Peyer's patch (tissue), 4 donors: ENCODE results near the gene PPIE.

Experiments
- CTCF ChIP-seq, 6 experiments: fragments of 450-650 bp in 4 of 6; fragments of 200-600 bp in 2 of 6; sonication (generic) in 1 of 6; IDR thresholded peaks; one replicate each; pipeline ENCODE4 v1.5.1; 2017 to 2019; ENCODE audit warnings: antibody characterized with exemption in 6 of 6, mild to moderate bottlenecking in 3 of 6, moderate library complexity in 1 of 6
- POLR2A ChIP-seq, 2 donors: fragments of 450-650 bp; IDR thresholded peaks; one replicate each; pipeline ENCODE4 v1.5.1; 2017; ENCODE audit warnings: antibody characterized with exemption in 2 of 2, mild to moderate bottlenecking in 2 of 2, moderate library complexity in 2 of 2

GRCh38 chr1:39696448-39696847 is 42.2 kb upstream of the PPIE start:
- TF ChIP-seq POLR2A (IDR thresholded peaks at IDR 0.05) (no peak), CTCF (IDR thresholded peaks at IDR 0.05) (no peak)
